ENCODE results near the gene TEX26.

TEX26 gene

DNA sequence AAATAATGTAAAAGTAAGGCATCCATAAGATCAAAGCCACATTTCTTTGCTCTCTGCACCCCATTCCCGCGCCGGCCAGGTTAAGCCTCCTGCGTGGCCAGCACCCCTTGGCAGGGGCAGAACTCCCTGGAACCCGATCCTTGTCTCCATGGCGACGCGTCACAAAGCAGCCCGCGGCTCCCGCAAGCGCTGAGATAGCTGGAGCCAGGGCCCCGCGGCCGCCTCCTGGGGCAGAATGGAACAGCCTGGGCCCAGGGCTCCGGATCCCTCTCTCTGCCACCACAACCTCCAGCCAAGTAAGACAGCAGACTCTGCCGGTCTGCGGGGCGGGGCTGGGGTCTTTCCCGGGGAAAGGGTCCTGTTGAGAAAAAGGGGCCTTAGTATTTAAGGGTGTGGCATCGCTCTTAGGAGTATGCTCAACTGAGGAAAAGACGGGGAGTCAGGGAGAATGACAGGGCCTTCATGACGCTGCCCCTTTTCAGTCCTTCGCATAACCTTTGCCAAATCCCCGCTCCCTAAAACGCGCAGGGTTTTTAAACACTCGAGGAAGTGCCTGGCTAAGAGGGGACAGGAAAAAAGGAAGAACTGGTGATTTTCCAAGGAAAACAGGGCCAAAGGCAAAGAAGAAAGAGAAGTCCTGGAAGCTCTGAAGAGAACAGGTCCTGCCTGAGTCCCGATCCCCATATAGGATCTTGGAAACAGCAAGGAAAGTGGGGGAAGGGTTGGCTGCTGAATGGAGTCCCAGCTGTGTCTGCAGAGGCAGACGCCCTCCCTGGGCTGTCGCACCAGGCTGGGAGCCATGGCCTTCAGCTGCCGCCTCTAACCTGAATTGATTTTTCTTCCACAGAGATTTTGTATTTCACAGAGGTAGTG, at the start of gene TEX26:
Gene TEX26 (plus strand): TSS at position 176 of the 873 bp plus-strand sequence. CDS start 60 bp downstream, at position 236.
- TF ChIP-seq FOXM1 (IDR thresholded peaks at IDR 0.05; ENCODE audit: borderline replicate concordance, low read depth) (no peak), TEAD4 (IDR thresholded peaks at IDR 0.05) (no peak), CREB1 (IDR thresholded peaks at IDR 0.05; ENCODE audit: low read depth) (no peak), TAF1 (IDR thresholded peaks at IDR 0.05; ENCODE audit: low read depth) (no peak), NFIC (IDR thresholded peaks at IDR 0.05) (no peak)
- TF ChIP-seq, protein P1, sequence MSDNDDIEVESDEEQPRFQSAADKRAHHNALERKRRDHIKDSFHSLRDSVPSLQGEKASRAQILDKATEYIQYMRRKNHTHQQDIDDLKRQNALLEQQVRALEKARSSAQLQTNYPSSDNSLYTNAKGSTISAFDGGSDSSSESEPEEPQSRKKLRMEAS (IDR thresholded peaks at IDR 0.05) = no peak

DNA sequence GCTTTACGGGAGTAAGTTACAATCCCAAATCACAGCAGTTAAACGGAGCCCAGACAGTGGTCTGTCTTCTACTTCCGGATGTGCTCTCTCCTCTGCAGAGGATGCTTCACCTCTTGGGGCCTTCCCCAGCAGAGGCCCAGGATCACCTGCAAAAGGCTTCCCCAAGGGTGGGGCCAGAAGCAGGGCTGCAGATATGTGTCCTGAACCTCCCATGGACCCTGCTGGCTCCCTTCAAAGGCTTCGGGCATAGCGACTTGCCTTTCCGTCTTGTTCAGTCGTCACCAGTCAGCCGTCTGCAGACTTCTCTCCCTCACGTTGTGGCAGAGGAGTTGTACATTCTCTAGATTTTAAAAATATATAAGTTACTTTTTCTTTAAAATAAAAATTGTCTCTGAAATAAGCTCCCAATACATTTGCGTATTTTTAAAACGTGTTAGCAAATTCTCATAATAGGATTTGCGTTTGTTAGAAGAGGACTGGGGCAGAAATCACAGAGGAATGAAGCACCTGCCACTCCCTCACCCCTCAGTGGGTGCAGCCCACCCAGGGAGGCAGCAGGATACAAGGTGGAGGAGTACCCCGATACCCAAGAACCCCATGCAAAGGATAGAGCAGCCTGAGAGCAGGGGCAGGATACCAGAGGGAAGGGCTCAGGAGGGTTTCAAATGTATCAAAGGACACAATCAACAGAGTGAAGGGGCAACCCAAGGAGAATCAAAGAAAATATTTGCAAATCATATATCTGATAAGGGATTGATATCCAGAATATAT, 49.3 kb upstream of the TEX26 start:
- TF ChIP-seq TEAD4 (IDR thresholded peaks at IDR 0.05) = no peak
- TF ChIP-seq CREB1 (IDR thresholded peaks at IDR 0.05; ENCODE audit: low read depth) = no peak
- no peak for TF ChIP-seq TCF12 (IDR thresholded peaks at IDR 0.05; ENCODE audit: low read depth)
- TF ChIP-seq FOXM1 (IDR thresholded peaks at IDR 0.05; ENCODE audit: borderline replicate concordance, low read depth) = no peak
- TF ChIP-seq TAF1 (IDR thresholded peaks at IDR 0.05; ENCODE audit: low read depth) = no peak
- TF ChIP-seq, protein P1 (IDR thresholded peaks at IDR 0.05) = no peak
- TF ChIP-seq ZBTB7A (IDR thresholded peaks at IDR 0.05; ENCODE audit: low read depth) = no peak
- TF ChIP-seq EGR1 (IDR thresholded peaks at IDR 0.05) = no peak
- no peak for TF ChIP-seq YY1 (IDR thresholded peaks at IDR 0.05; ENCODE audit: low read depth)
- TF ChIP-seq, protein P2, sequence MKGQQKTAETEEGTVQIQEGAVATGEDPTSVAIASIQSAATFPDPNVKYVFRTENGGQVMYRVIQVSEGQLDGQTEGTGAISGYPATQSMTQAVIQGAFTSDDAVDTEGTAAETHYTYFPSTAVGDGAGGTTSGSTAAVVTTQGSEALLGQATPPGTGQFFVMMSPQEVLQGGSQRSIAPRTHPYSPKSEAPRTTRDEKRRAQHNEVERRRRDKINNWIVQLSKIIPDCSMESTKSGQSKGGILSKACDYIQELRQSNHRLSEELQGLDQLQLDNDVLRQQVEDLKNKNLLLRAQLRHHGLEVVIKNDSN (IDR thresholded peaks at IDR 0.05) = no peak
- TF ChIP-seq RAD21 (IDR thresholded peaks at IDR 0.05; ENCODE audit: low read depth) = no peak
- TF ChIP-seq NFIC (IDR thresholded peaks at IDR 0.05) = no peak
- TF ChIP-seq CEBPB (IDR thresholded peaks at IDR 0.05) = no peak
- TF ChIP-seq EP300 (IDR thresholded peaks at IDR 0.05; ENCODE audit: borderline replicate concordance) = no peak

DNA sequence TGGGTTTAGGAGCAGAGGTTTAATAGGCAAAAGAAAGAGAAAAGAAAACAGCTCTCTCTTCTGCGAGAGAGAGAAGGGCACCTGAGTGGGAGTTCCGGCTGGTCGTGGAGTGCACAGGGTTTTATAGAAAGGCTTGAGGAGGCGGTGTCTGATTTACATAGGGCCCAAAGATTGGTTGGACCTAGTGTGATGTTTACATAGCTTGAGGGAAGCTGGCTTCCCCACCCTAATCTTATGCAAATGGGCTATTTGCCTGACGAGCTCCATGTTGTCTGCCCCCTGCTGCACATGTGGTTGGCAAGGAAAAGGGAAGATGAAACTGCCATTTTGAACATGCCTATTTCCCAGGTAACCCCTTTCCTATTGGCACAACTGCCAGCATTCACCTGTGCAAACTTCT, 47.9 kb upstream of the TEX26 start:
- TF ChIP-seq, protein P1 (IDR thresholded peaks at IDR 0.05) = peak; percentile 63
- TF ChIP-seq CREB1 (IDR thresholded peaks at IDR 0.05; ENCODE audit: low read depth) (no peak), YY1 (IDR thresholded peaks at IDR 0.05; ENCODE audit: low read depth) (peak; percentile 61)
- TF ChIP-seq, protein P2 (IDR thresholded peaks at IDR 0.05) = no peak

DNA sequence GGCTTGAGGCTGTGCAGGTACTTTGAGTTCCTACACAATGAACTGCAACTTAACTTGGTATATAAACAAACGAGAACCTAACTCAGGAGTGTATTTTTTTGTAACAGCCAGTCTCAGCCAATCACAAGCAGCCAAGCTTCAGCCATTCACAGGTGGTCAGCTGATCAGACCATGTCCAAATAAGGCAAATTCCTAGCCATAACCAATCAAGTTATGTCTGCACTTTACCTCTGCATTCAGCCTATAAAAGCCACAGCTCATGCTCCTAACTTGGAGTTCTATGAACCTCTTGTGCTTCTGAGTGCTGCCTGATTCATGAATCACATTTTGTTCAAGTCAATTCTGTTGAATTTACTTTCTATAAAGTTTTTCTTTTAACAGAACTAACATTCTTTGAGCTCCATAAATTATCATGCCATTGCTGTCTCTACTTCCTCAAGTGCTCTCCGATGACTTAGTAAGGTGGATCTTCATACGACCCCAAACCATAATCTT, 43.2 kb upstream of the TEX26 start:
- TF ChIP-seq TEAD4 (IDR thresholded peaks at IDR 0.05) = no peak
- no peak for TF ChIP-seq YY1 (IDR thresholded peaks at IDR 0.05; ENCODE audit: low read depth)
- TF ChIP-seq EGR1 (IDR thresholded peaks at IDR 0.05) = no peak
- TF ChIP-seq CEBPB (IDR thresholded peaks at IDR 0.05) = no peak
- no peak for TF ChIP-seq CREB1 (IDR thresholded peaks at IDR 0.05; ENCODE audit: low read depth)
- TF ChIP-seq, protein P2 (IDR thresholded peaks at IDR 0.05) = no peak
- no peak for TF ChIP-seq TCF12 (IDR thresholded peaks at IDR 0.05; ENCODE audit: low read depth)
- TF ChIP-seq EP300 (IDR thresholded peaks at IDR 0.05; ENCODE audit: borderline replicate concordance) = no peak
- TF ChIP-seq FOXM1 (IDR thresholded peaks at IDR 0.05; ENCODE audit: borderline replicate concordance, low read depth) = no peak
- no peak for TF ChIP-seq ZBTB7A (IDR thresholded peaks at IDR 0.05; ENCODE audit: low read depth)

DNA sequence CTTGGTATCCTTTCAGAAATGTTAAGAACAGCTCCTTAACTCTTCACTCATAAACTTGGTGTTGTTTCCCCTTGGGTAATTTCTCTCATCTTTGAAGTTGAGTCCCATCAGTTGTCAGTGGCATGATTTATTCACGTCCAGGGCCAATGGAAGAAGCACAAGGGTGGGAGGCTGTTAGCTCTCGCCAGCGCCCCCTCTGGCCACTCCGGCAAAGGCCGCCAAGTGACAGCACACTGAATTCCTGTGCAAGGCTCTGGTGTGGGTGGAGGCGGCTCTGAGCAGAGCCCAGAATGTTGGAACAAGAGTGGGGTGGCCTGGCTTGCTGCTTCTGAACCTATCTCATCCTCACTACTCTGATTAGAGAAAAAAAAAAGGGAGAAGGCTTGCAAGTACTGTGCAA, 39.5 kb upstream of the TEX26 start:
- TF ChIP-seq TCF12 (IDR thresholded peaks at IDR 0.05; ENCODE audit: low read depth) = no peak
- TF ChIP-seq ZBTB7A (IDR thresholded peaks at IDR 0.05; ENCODE audit: low read depth) = no peak
- TF ChIP-seq, protein P1 (IDR thresholded peaks at IDR 0.05) = no peak
- no peak for TF ChIP-seq RAD21 (IDR thresholded peaks at IDR 0.05; ENCODE audit: low read depth)
- TF ChIP-seq EGR1 (IDR thresholded peaks at IDR 0.05) = no peak
- TF ChIP-seq TEAD4 (IDR thresholded peaks at IDR 0.05) = no peak
- no peak for TF ChIP-seq YY1 (IDR thresholded peaks at IDR 0.05; ENCODE audit: low read depth)
- no peak for TF ChIP-seq EP300 (IDR thresholded peaks at IDR 0.05; ENCODE audit: borderline replicate concordance)
- TF ChIP-seq, protein P3, sequence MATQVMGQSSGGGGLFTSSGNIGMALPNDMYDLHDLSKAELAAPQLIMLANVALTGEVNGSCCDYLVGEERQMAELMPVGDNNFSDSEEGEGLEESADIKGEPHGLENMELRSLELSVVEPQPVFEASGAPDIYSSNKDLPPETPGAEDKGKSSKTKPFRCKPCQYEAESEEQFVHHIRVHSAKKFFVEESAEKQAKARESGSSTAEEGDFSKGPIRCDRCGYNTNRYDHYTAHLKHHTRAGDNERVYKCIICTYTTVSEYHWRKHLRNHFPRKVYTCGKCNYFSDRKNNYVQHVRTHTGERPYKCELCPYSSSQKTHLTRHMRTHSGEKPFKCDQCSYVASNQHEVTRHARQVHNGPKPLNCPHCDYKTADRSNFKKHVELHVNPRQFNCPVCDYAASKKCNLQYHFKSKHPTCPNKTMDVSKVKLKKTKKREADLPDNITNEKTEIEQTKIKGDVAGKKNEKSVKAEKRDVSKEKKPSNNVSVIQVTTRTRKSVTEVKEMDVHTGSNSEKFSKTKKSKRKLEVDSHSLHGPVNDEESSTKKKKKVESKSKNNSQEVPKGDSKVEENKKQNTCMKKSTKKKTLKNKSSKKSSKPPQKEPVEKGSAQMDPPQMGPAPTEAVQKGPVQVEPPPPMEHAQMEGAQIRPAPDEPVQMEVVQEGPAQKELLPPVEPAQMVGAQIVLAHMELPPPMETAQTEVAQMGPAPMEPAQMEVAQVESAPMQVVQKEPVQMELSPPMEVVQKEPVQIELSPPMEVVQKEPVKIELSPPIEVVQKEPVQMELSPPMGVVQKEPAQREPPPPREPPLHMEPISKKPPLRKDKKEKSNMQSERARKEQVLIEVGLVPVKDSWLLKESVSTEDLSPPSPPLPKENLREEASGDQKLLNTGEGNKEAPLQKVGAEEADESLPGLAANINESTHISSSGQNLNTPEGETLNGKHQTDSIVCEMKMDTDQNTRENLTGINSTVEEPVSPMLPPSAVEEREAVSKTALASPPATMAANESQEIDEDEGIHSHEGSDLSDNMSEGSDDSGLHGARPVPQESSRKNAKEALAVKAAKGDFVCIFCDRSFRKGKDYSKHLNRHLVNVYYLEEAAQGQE (IDR thresholded peaks at IDR 0.05; ENCODE audit: low read depth) = no peak
- no peak for TF ChIP-seq FOXM1 (IDR thresholded peaks at IDR 0.05; ENCODE audit: borderline replicate concordance, low read depth)
- no peak for TF ChIP-seq TAF1 (IDR thresholded peaks at IDR 0.05; ENCODE audit: low read depth)
- TF ChIP-seq, protein P2 (IDR thresholded peaks at IDR 0.05) = no peak
- TF ChIP-seq CREB1 (IDR thresholded peaks at IDR 0.05; ENCODE audit: low read depth) = no peak
- TF ChIP-seq CEBPB (IDR thresholded peaks at IDR 0.05) = no peak
- no peak for TF ChIP-seq NFIC (IDR thresholded peaks at IDR 0.05)

All from Ishikawa (cell line).